ENCODE results near the gene KCNA3.

- TF ChIP-seq POLR2AphosphoS5 (IDR thresholded peaks at IDR 0.05; ENCODE audit: borderline replicate concordance, low read depth, low read length), result no peak
- TF ChIP-seq EZH2 (IDR thresholded peaks at IDR 0.05), result no peak
- TF ChIP-seq FOXP2 (optimal IDR thresholded peaks at IDR 0.05; ENCODE audit: control extremely low read depth, extremely low read length, insufficient read depth), result no peak
Measured at GRCh38 chr1:110627764-110628163, 47.0 kb downstream of the KCNA3 start.

Data from SK-N-MC (cell line).